ENCODE measurements around the gene MED1.

MED1 gene

DNA sequence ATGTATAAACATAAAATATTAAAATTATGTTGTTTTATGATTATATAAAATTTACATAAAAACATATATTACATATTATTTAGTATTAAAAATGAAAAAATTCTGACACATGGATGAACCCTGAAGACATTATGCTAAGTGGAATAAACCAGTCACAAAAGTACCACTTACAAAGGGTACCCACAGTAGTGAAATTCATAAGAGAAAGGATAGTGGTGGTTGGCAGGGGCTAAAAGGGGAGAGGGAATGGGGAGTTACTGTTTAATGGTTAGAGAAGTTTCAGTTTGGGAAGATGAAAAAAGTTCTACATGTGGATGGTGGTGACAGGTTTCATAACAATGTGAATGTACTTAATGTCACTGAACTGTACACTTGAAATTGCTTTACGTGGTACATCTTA lies 91.1 kb downstream of the MED1 start:
- ChIA-PET CTCF (no interaction called here), POLR2A (no interaction called here)
- H3K4me1 ChIP-seq (ENCODE audit: control insufficient read depth, insufficient read depth, low read length) = peaks cover 5% of the 10 kb centered on the region; the same call in 1 of the 2 replicates
- H3K27ac ChIP-seq (ENCODE audit: extremely low read depth, low read depth, low read length) = no peak overlapping the region
- TF ChIP-seq KLF8 (tag by site-specific recombination; IDR thresholded peaks at IDR 0.05) (no peak), ZBTB17 (tag by site-specific recombination; IDR thresholded peaks at IDR 0.05) (no peak), ZNF747 (tag by site-specific recombination; IDR thresholded peaks at IDR 0.05) (no peak), MZF1 (tag by site-specific recombination; IDR thresholded peaks at IDR 0.05; ENCODE audit: borderline replicate concordance) (no peak), ZBTB48 (tag by site-specific recombination; IDR thresholded peaks at IDR 0.05) (no peak), YY2 (tag by site-specific recombination; IDR thresholded peaks at IDR 0.05) (no peak), ZNF514 (tag by site-specific recombination; IDR thresholded peaks at IDR 0.05) (no peak)
- TF ChIP-seq, protein P1, sequence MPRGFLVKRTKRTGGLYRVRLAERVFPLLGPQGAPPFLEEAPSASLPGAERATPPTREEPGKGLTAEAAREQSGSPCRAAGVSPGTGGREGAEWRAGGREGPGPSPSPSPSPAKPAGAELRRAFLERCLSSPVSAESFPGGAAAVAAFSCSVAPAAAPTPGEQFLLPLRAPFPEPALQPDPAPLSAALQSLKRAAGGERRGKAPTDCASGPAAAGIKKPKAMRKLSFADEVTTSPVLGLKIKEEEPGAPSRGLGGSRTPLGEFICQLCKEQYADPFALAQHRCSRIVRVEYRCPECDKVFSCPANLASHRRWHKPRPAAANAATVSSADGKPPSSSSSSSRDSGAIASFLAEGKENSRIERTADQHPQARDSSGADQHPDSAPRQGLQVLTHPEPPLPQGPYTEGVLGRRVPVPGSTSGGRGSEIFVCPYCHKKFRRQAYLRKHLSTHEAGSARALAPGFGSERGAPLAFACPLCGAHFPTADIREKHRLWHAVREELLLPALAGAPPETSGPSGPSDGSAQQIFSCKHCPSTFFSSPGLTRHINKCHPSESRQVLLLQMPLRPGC (tag by site-specific recombination; IDR thresholded peaks at IDR 0.05) = no peak
- TF ChIP-seq, protein P2, sequence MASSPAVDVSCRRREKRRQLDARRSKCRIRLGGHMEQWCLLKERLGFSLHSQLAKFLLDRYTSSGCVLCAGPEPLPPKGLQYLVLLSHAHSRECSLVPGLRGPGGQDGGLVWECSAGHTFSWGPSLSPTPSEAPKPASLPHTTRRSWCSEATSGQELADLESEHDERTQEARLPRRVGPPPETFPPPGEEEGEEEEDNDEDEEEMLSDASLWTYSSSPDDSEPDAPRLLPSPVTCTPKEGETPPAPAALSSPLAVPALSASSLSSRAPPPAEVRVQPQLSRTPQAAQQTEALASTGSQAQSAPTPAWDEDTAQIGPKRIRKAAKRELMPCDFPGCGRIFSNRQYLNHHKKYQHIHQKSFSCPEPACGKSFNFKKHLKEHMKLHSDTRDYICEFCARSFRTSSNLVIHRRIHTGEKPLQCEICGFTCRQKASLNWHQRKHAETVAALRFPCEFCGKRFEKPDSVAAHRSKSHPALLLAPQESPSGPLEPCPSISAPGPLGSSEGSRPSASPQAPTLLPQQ (tag by site-specific recombination; IDR thresholded peaks at IDR 0.05) = no peak
- no peak overlapping the region for H3K4me3 ChIP-seq (ENCODE audit: low read depth, low read length)
- no peaks in the 10 kb centered on the region for H3K9me3 ChIP-seq (ENCODE audit: control insufficient read depth, insufficient read depth, low read depth, low read length)
- no peaks in the 10 kb centered on the region; a peak in 1 of 3 replicates for H3K36me3 ChIP-seq (ENCODE audit: control insufficient read depth in 2 of 2, insufficient read depth in 1 of 2, low read length in 2 of 2)

DNA sequence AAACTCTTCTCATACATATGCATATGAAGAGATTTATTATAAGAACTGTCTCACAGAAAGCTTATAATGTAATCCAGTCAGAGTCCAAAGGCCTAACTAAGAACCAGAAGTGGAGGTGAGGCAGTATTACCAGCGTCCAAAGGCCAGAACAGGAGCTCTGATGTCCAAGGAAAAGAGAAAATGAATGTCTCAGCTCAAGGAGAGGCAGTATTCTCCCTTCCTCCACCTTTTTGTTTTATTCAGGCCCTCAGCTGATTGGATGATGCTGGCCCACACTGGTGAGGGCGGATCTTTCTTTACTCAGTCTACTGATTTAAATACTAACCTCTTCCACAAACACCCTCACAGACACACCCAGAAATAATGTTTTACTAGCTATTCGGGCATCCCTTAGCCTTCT lies 93.1 kb downstream of the MED1 start:
- Histone ChIP-seq H3K27ac (ENCODE audit: extremely low read depth, low read depth, low read length) (peak overlapping the region; percentile 30; the same call in 1 of the 2 replicates), H3K4me1 (ENCODE audit: control insufficient read depth, insufficient read depth, low read length) (peaks cover 5% of the 10 kb centered on the region; the same call in 1 of the 2 replicates), H3K36me3 (ENCODE audit: control insufficient read depth in 2 of 2, insufficient read depth in 1 of 2, low read length in 2 of 2) (no peaks in the 10 kb centered on the region; a peak in 1 of 3 replicates), H3K9me3 (ENCODE audit: control insufficient read depth, insufficient read depth, low read depth, low read length) (no peaks in the 10 kb centered on the region), H3K4me3 (ENCODE audit: low read depth, low read length) (no peak overlapping the region)
- POLR2A ChIA-PET = no interaction called here
- CTCF ChIA-PET = no interaction called here
- TF ChIP-seq KLF1 (tag by site-specific recombination; IDR thresholded peaks at IDR 0.05) (peak; percentile 47; the same call in 1 of the 2 replicates), ZNF174 (tag by site-specific recombination; IDR thresholded peaks at IDR 0.05) (no peak)

DNA sequence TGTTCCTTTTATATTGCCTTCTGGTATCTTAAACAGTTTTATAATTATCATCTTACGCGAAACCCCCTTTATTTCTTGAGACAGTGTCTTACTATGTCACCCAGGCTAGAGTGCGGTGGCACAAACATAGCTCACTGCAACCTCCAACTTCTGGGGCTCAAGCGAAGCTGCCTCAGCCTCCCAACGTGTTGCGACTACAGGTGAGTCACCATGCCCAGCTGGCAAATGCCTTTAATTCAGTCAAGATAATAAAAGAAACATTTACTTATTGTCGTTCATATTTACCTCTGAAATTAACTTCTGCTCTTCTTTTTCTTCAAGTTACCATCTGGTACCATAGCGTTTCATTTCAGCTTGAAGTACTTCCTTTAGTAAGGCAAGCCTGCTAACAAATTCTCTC lies 93.6 kb downstream of the MED1 start:
- no peak overlapping the region for H3K27ac ChIP-seq (ENCODE audit: extremely low read depth, low read depth, low read length)
- no peak for TF ChIP-seq KLF10 (tag by site-specific recombination; IDR thresholded peaks at IDR 0.05)
- TF ChIP-seq SP7 (tag by site-specific recombination; IDR thresholded peaks at IDR 0.05) = no peak
- no peak for TF ChIP-seq ZNF624 (tag by site-specific recombination; IDR thresholded peaks at IDR 0.05)
- no peak for TF ChIP-seq ZNF670 (tag by site-specific recombination; IDR thresholded peaks at IDR 0.05; ENCODE audit: low read depth)
- no peak for TF ChIP-seq ZNF571 (tag by site-specific recombination; IDR thresholded peaks at IDR 0.05)
- no peak for TF ChIP-seq YY1 (tag by site-specific recombination; IDR thresholded peaks at IDR 0.05)
- no peak for TF ChIP-seq ZNF560 (tag by site-specific recombination; IDR thresholded peaks at IDR 0.05; ENCODE audit: borderline replicate concordance)
- no peak for TF ChIP-seq ZNF433 (tag by site-specific recombination; IDR thresholded peaks at IDR 0.05; ENCODE audit: low read depth)
- TF ChIP-seq, protein P3, sequence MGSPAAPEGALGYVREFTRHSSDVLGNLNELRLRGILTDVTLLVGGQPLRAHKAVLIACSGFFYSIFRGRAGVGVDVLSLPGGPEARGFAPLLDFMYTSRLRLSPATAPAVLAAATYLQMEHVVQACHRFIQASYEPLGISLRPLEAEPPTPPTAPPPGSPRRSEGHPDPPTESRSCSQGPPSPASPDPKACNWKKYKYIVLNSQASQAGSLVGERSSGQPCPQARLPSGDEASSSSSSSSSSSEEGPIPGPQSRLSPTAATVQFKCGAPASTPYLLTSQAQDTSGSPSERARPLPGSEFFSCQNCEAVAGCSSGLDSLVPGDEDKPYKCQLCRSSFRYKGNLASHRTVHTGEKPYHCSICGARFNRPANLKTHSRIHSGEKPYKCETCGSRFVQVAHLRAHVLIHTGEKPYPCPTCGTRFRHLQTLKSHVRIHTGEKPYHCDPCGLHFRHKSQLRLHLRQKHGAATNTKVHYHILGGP (tag by site-specific recombination; IDR thresholded peaks at IDR 0.05) = no peak
- TF ChIP-seq GLI2 (tag by site-specific recombination; IDR thresholded peaks at IDR 0.05; ENCODE audit: borderline replicate concordance, low read depth) = no peak
- TF ChIP-seq ZNF132 (tag by site-specific recombination; IDR thresholded peaks at IDR 0.05; ENCODE audit: borderline replicate concordance) = no peak
- no peak for TF ChIP-seq EGR2 (tag by site-specific recombination; IDR thresholded peaks at IDR 0.05; ENCODE audit: low read depth)
- no peak for TF ChIP-seq ZNF266 (tag by site-specific recombination; IDR thresholded peaks at IDR 0.05; ENCODE audit: low read depth)
- TF ChIP-seq, protein P4, sequence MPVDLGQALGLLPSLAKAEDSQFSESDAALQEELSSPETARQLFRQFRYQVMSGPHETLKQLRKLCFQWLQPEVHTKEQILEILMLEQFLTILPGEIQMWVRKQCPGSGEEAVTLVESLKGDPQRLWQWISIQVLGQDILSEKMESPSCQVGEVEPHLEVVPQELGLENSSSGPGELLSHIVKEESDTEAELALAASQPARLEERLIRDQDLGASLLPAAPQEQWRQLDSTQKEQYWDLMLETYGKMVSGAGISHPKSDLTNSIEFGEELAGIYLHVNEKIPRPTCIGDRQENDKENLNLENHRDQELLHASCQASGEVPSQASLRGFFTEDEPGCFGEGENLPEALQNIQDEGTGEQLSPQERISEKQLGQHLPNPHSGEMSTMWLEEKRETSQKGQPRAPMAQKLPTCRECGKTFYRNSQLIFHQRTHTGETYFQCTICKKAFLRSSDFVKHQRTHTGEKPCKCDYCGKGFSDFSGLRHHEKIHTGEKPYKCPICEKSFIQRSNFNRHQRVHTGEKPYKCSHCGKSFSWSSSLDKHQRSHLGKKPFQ (tag by site-specific recombination; IDR thresholded peaks at IDR 0.05) = no peak
- TF ChIP-seq, protein P5, sequence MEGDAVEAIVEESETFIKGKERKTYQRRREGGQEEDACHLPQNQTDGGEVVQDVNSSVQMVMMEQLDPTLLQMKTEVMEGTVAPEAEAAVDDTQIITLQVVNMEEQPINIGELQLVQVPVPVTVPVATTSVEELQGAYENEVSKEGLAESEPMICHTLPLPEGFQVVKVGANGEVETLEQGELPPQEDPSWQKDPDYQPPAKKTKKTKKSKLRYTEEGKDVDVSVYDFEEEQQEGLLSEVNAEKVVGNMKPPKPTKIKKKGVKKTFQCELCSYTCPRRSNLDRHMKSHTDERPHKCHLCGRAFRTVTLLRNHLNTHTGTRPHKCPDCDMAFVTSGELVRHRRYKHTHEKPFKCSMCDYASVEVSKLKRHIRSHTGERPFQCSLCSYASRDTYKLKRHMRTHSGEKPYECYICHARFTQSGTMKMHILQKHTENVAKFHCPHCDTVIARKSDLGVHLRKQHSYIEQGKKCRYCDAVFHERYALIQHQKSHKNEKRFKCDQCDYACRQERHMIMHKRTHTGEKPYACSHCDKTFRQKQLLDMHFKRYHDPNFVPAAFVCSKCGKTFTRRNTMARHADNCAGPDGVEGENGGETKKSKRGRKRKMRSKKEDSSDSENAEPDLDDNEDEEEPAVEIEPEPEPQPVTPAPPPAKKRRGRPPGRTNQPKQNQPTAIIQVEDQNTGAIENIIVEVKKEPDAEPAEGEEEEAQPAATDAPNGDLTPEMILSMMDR (tag by site-specific recombination; IDR thresholded peaks at IDR 0.05) = no peak
- POLR2A ChIA-PET = no interaction called here
- peaks cover 5% of the 10 kb centered on the region; the same call in 1 of the 2 replicates for H3K4me1 ChIP-seq (ENCODE audit: control insufficient read depth, insufficient read depth, low read length)
- H3K4me3 ChIP-seq (ENCODE audit: low read depth, low read length) = no peak overlapping the region
- H3K36me3 ChIP-seq (ENCODE audit: control insufficient read depth in 2 of 2, insufficient read depth in 1 of 2, low read length in 2 of 2) = no peaks in the 10 kb centered on the region; a peak in 1 of 3 replicates
- no peaks in the 10 kb centered on the region for H3K9me3 ChIP-seq (ENCODE audit: control insufficient read depth, insufficient read depth, low read depth, low read length)
- CTCF ChIA-PET = no interaction called here

Measured in HEK293 (cell line).